Mesothelial cell of epicardium (in vitro differentiated cells): Measurements from ENCODE around the gene ANXA1. TPM values are rescaled to one million over a fixed set of nuclear protein-coding genes. Genes with fewer than 3 reads are reported as not detected.

Source experiments
- DNase-seq, 2 experiments: peaks; one replicate each; pipeline ENCODE4 v3.0.0; 2021; ENCODE audit warnings: low spot score in 2 of 2; ENCODE audit not compliant: unreplicated experiment in 2 of 2
- H3K27ac Mint-ChIP-seq: 2 replicates; pipeline ENCODE4 v1.8.0; 2021; ENCODE audit warnings: mixed read lengths
- H3K27me3 Mint-ChIP-seq: 2 replicates; pipeline ENCODE4 v1.8.0; 2021; ENCODE audit warnings: low read depth, mixed read lengths
- H3K36me3 Mint-ChIP-seq: 2 replicates; pipeline ENCODE4 v1.8.0; 2021; ENCODE audit warnings: mixed read lengths
- H3K4me1 Mint-ChIP-seq: 2 replicates; pipeline ENCODE4 v1.8.0; 2021; ENCODE audit warnings: mixed read lengths
- H3K4me3 Mint-ChIP-seq: 2 replicates; pipeline ENCODE4 v1.8.0; 2021; ENCODE audit warnings: mild to moderate bottlenecking, moderate library complexity, mixed read lengths
- H3K9me3 Mint-ChIP-seq: 2 replicates; pipeline ENCODE4 v1.8.0; 2021; ENCODE audit warnings: mixed read lengths
- CTCF ChIP-seq: fragments of 200-600 bp; sonication (generic); IDR thresholded peaks from one replicate; pipeline ENCODE4 v1.5.0; 2021; ENCODE audit warnings: antibody characterized with exemption; ENCODE audit not compliant: unreplicated experiment
- total RNA-seq: library from RNA; stranded (reverse); gene quantifications from 3 replicates; pipeline ENCODE4 v1.2.1, GENCODE V29; 2021

ANXA1 gene
- total RNA-seq, 1 donor from 2014 or later: 183 TPM

DNA sequence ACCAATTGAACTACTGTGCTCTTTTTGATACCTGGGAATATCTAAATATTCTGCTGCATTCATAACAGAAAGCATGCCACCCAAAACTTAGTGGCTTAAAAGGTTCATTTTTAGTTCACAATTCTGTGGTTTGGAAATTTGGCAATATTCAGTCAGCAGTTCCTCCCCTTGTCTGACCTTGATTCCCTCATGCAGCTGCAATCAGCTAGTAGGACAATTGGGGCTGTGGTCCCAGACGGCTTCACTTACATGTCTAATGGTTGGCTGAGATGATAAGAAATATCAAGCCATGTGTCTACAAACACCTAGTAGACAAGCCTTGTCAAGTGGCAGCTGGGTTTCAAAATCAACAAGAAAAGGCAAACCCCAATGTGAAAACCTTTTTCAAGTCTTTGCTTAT is 51.3 kb downstream of the ANXA1 start:
- DNase-seq: no peak
- Mint-ChIP-seq H3K27me3 (peaks cover 1% of the 10 kb centered on the region), H3K4me1 (peaks cover 6% of the 10 kb centered on the region), H3K4me3 (no peak overlapping the region), H3K36me3 (no peaks in the 10 kb centered on the region), H3K9me3 (no peaks in the 10 kb centered on the region), H3K27ac (no peak overlapping the region)
- TF ChIP-seq CTCF: no peak

DNA sequence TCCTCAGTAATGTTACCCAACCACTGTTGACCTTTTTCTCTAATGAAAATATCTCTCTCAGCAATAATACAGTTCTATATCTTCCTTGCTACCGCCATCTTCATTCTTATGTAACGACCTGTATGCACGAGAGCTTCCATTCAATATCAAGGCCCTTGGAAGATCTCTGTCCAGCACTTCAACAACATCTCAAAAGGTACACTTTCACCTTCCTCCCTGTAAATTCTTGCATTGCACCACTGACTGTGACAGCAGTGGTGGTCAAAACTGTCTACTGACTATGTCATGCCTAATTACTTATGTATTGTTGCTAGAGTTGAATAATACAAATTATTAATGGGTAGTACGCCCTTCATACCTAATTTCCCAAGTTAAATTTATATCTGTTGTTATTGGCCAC is 53.3 kb downstream of the ANXA1 start:
- Mint-ChIP-seq H3K9me3 (no peaks in the 10 kb centered on the region), H3K4me3 (no peak overlapping the region), H3K27me3 (peaks cover 1% of the 10 kb centered on the region), H3K27ac (no peak overlapping the region), H3K36me3 (no peaks in the 10 kb centered on the region), H3K4me1 (peaks cover 6% of the 10 kb centered on the region)
- DNase-seq: no peak
- TF ChIP-seq CTCF: no peak

DNA sequence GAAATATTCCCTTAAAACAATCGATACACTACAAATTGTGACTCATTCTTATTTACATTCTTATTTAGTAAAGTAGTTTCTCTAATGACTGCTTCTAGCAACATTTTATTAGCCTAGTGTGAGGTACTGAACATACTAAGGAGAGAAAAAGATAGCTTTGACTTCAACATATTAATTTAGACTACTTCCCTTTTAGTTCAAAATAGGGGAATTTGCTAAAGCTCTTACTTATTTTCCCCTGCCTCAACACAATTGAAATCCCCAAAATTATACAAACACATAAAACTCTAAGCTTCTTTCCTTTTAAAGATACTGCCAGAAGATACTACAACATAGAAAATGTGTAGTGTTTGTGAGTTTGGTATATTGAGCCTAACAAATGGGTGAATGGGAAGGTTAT is 55.2 kb downstream of the ANXA1 start:
- Mint-ChIP-seq H3K4me1 (no peaks in the 10 kb centered on the region), H3K27ac (no peak overlapping the region), H3K9me3 (no peaks in the 10 kb centered on the region), H3K27me3 (peaks cover 1% of the 10 kb centered on the region), H3K36me3 (no peaks in the 10 kb centered on the region), H3K4me3 (no peak overlapping the region)
- no peak for DNase-seq
- no peak for TF ChIP-seq CTCF

- Mint-ChIP-seq H3K27ac (no peak overlapping the region), H3K4me1 (peaks cover 11% of the 10 kb centered on the region), H3K4me3 (no peak overlapping the region), H3K36me3 (no peaks in the 10 kb centered on the region), H3K9me3 (no peaks in the 10 kb centered on the region), H3K27me3 (peaks cover 1% of the 10 kb centered on the region)
- DNase-seq: no peak
- TF ChIP-seq CTCF: no peak
These were observed 59.4 kb downstream of the ANXA1 start for GRCh38 chr9:73210886-73211666.

GRCh38 chr9:73213300-73213699 is 61.6 kb downstream of the ANXA1 start:
- Mint-ChIP-seq H3K4me1 (peaks cover 13% of the 10 kb centered on the region), H3K9me3 (peaks cover 3% of the 10 kb centered on the region), H3K27me3 (no peaks in the 10 kb centered on the region), H3K27ac (no peak overlapping the region), H3K36me3 (no peaks in the 10 kb centered on the region), H3K4me3 (no peak overlapping the region)
- TF ChIP-seq CTCF: no peak
- no peak for DNase-seq
